ENCODE data around the gene NDRG3.

DNA sequence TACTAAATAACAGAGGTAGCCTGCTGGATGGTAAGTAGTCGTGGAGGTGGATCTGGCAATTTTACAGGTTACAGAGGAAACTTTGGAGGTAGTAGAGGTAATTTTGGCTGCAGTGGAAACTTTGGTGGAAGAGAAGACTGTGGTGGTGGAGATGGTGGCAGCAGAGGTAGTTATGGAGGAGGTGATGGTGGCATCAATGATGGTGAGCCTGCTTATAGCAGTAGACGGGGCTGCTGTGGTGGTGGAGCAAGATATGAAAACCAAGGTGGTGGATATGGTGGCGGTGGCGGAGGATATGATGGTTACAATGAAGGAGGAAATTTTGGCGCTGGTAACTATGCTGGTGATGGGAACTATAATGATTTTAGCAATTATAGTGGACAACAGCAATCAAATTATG lies 125.0 kb downstream of the NDRG3 start:
- TF ChIP-seq EZH2 (IDR thresholded peaks at IDR 0.05; ENCODE audit: low read length, unreplicated experiment) (no peak), CTCF (conservative IDR thresholded peaks at IDR 0.05; ENCODE audit: low read depth, low read length) (no peak)

All from PC-3 (cell line).